SJSA1 (cell line): Measurements from ENCODE around the gene CRYM. TPM values are rescaled to one million over a fixed set of nuclear protein-coding genes. Genes with fewer than 3 reads are reported as not detected.
"Not testable (repeated sequence)": the region's sequence is repeated elsewhere in the genome, so short reads cannot be mapped to it uniquely, and the experiment has no call there.

Source experiments
- DNase-seq, 2 experiments: peaks; one replicate each; pipeline ENCODE4 v3.0.0-alpha.2; 2015 to 2020; ENCODE audit warnings: low spot score in 2 of 2, low read depth in 1 of 2
- H3K27ac ChIP-seq: fragments of 250-450 bp; sonication (Bioruptor Pico); 2 replicates; pipeline ENCODE4 v1.5.1; 2020; ENCODE audit warnings: mild to moderate bottlenecking, moderate library complexity
- H3K27me3 ChIP-seq: fragments of 250-450 bp; sonication (Bioruptor Pico); replicated peaks from 2 replicates; pipeline ENCODE4 v1.5.1; 2020; ENCODE audit warnings: mild to moderate bottlenecking, moderate library complexity
- H3K36me3 ChIP-seq: fragments of 250-450 bp; sonication (Bioruptor Pico); 2 replicates; pipeline ENCODE4 v1.5.1; 2020; ENCODE audit warnings: mild to moderate bottlenecking
- H3K4me1 ChIP-seq: fragments of 250-450 bp; sonication (Bioruptor Pico); replicated peaks from 2 replicates; pipeline ENCODE4 v1.6.1; 2021; ENCODE audit warnings: mild to moderate bottlenecking
- H3K4me3 ChIP-seq: fragments of 250-450 bp; sonication (Bioruptor Pico); 2 replicates; pipeline ENCODE4 v1.5.1; 2020; ENCODE audit warnings: mild to moderate bottlenecking
- H3K9me3 ChIP-seq: fragments of 250-450 bp; sonication (Bioruptor Pico); replicated peaks from 2 replicates; pipeline ENCODE4 v1.5.1; 2020; ENCODE audit warnings: mild to moderate bottlenecking
- total RNA-seq: library from RNA; depleted of rRNA; stranded (reverse); fragments of >200 nt; shearing (Covaris generic); gene quantifications from 2 replicates; pipeline ENCODE4 v1.2.3, GENCODE V29; 2014

Gene CRYM
- total RNA-seq, 1 experiment from 2014 or later, result not detected

GRCh38 chr16:21300309-21301167 is 22.4 kb upstream of the CRYM start:
- Histone ChIP-seq H3K27ac (no peak overlapping the region), H3K27me3 (no peaks in the 10 kb centered on the region), H3K9me3 (no peaks in the 10 kb centered on the region), H3K4me3 (peak overlapping the region; percentile 46), H3K4me1 (peaks cover 21% of the 10 kb centered on the region), H3K36me3 (no peaks in the 10 kb centered on the region)
- peak; percentile 98 for DNase-seq

- not testable (repeated sequence) for H3K27ac ChIP-seq, H3K4me3 ChIP-seq, H3K4me1 ChIP-seq, H3K36me3 ChIP-seq, DNase-seq, H3K9me3 ChIP-seq
- peaks cover 44% of the 10 kb centered on the region for H3K27me3 ChIP-seq
Measured at GRCh38 chr16:21289789-21290188, 11.7 kb upstream of the CRYM start.

- DNase-seq, result no peak
- H3K27me3 ChIP-seq, result peaks cover 54% of the 10 kb centered on the region
Measured at GRCh38 chr16:21285314-21285713, 7.2 kb upstream of the CRYM start.

GRCh38 chr16:21284414-21284813 is 6.3 kb upstream of the CRYM start:
- Histone ChIP-seq H3K4me1 (no peaks in the 10 kb centered on the region), H3K4me3 (no peak overlapping the region), H3K9me3 (no peaks in the 10 kb centered on the region), H3K27me3 (peaks cover 63% of the 10 kb centered on the region), H3K27ac (no peak overlapping the region), H3K36me3 (no peaks in the 10 kb centered on the region)
- DNase-seq, result no peak

More at GRCh38 chr16:21285314-21285713, 7.2 kb upstream of the CRYM start:
- Histone ChIP-seq H3K27ac (no peak overlapping the region), H3K9me3 (no peaks in the 10 kb centered on the region; the same call in 1 of the 2 replicates), H3K4me3 (no peak overlapping the region), H3K4me1 (no peaks in the 10 kb centered on the region), H3K36me3 (no peaks in the 10 kb centered on the region)

- H3K27me3 ChIP-seq, result peaks cover 70% of the 10 kb centered on the region
- H3K27ac ChIP-seq, result no peak overlapping the region
- no peaks in the 10 kb centered on the region for H3K4me1 ChIP-seq
- H3K9me3 ChIP-seq, result no peaks in the 10 kb centered on the region
- DNase-seq, result peak in 1 of 2 experiments; percentile 20
- H3K4me3 ChIP-seq, result peak overlapping the region; percentile 18; the same call in 1 of the 2 replicates
- H3K36me3 ChIP-seq, result no peaks in the 10 kb centered on the region
Measured at GRCh38 chr16:21283521-21284289, 5.6 kb upstream of the CRYM start.

- H3K9me3 ChIP-seq, result no peaks in the 10 kb centered on the region
- no peak overlapping the region for H3K27ac ChIP-seq
- H3K27me3 ChIP-seq, result peaks cover 82% of the 10 kb centered on the region
- no peak for DNase-seq
- no peaks in the 10 kb centered on the region for H3K36me3 ChIP-seq
- 0 out of 2 replicates have a peak, but pooled peaks cover 4% of the 10 kb centered on the region for H3K4me1 ChIP-seq
- H3K4me3 ChIP-seq, result no peak overlapping the region
Measured at GRCh38 chr16:21281698-21282389, 3.8 kb upstream of the CRYM start.

GRCh38 chr16:21279501-21279900 is 1.4 kb upstream of the CRYM start:
- H3K4me1 ChIP-seq, result 0 out of 2 replicates have a peak, but pooled peaks cover 4% of the 10 kb centered on the region
- H3K4me3 ChIP-seq, result no peak overlapping the region
- no peaks in the 10 kb centered on the region for H3K9me3 ChIP-seq
- H3K27me3 ChIP-seq, result peaks cover 83% of the 10 kb centered on the region
- no peak overlapping the region for H3K27ac ChIP-seq
- no peak for DNase-seq
- H3K36me3 ChIP-seq, result no peaks in the 10 kb centered on the region

- Histone ChIP-seq H3K36me3 (no peaks in the 10 kb centered on the region), H3K4me1 (0 out of 2 replicates have a peak, but pooled peaks cover 4% of the 10 kb centered on the region), H3K9me3 (no peaks in the 10 kb centered on the region), H3K4me3 (no peak overlapping the region), H3K27me3 (peaks cover 65% of the 10 kb centered on the region), H3K27ac (no peak overlapping the region)
- DNase-seq, result peak in 1 of 2 experiments; percentile 26
Measured at GRCh38 chr16:21277045-21277926, 804 bp downstream of the CRYM start.

- Histone ChIP-seq H3K27me3 (peaks cover 54% of the 10 kb centered on the region), H3K4me1 (0 out of 2 replicates have a peak, but pooled peaks cover 4% of the 10 kb centered on the region), H3K27ac (no peak overlapping the region), H3K36me3 (no peaks in the 10 kb centered on the region), H3K9me3 (no peaks in the 10 kb centered on the region), H3K4me3 (no peak overlapping the region)
- no peak for DNase-seq
Measured at GRCh38 chr16:21276090-21276489, 2.0 kb downstream of the CRYM start.

- H3K4me1 ChIP-seq, result 0 out of 2 replicates have a peak, but pooled peaks cover 4% of the 10 kb centered on the region
- no peak for DNase-seq
- no peak overlapping the region for H3K27ac ChIP-seq
- H3K27me3 ChIP-seq, result peaks cover 59% of the 10 kb centered on the region
- no peak overlapping the region for H3K4me3 ChIP-seq
- H3K9me3 ChIP-seq, result no peaks in the 10 kb centered on the region
- H3K36me3 ChIP-seq, result no peaks in the 10 kb centered on the region
Measured at GRCh38 chr16:21275529-21275928, 2.6 kb downstream of the CRYM start.

- Histone ChIP-seq H3K27me3 (peaks cover 49% of the 10 kb centered on the region), H3K36me3 (no peaks in the 10 kb centered on the region), H3K27ac (no peak overlapping the region), H3K9me3 (no peaks in the 10 kb centered on the region), H3K4me3 (no peak overlapping the region), H3K4me1 (0 out of 2 replicates have a peak, but pooled peaks cover 4% of the 10 kb centered on the region)
- no peak for DNase-seq
Measured at GRCh38 chr16:21274172-21274726, 3.8 kb downstream of the CRYM start.

- not testable (repeated sequence) for H3K27ac ChIP-seq, H3K9me3 ChIP-seq, H3K36me3 ChIP-seq, H3K4me3 ChIP-seq, DNase-seq, H3K4me1 ChIP-seq
- peaks cover 38% of the 10 kb centered on the region for H3K27me3 ChIP-seq
Measured at GRCh38 chr16:21272763-21273162, 5.3 kb downstream of the CRYM start.
